H1 (cell line): ENCODE measurements around the gene HADH. TPM values are rescaled to one million over a fixed set of nuclear protein-coding genes. Genes with fewer than 3 reads are reported as not detected.

Source experiments
- CTCF ChIA-PET: fragments of 300-600 bp; sonication (Branson Sonifier 250); formaldehyde crosslinking; loops from one replicate; lab custom pipeline; 2021; ENCODE audit not compliant: partially characterized antibody; lab: Charles Lee
- POLR2A ChIA-PET: fragments of 300-600 bp; sonication (Branson Sonifier 250); formaldehyde crosslinking; loops from one replicate; lab custom pipeline; 2021; ENCODE audit warnings: inconsistent platforms; ENCODE audit not compliant: partially characterized antibody; lab: Charles Lee
- DNase-seq, 2 experiments: peaks; one replicate each; pipeline versions ENCODE4 v3.0.0 to v3.0.0-alpha.2; 2010 to 2022; ENCODE audit warnings: low spot score in 2 of 2, low read depth in 1 of 2, mixed read lengths in 1 of 2
- FAIRE-seq: peaks from 2 replicates; lab custom pipeline; 2011; peaks lifted over from hg19 to GRCh38; lab: Jason Lieb, UNC
- H2AFZ ChIP-seq: 2 replicates; pipeline ENCODE4 v1.8.1; 2012; ENCODE audit warnings: low read length, inconsistent platforms
- H2AK5ac ChIP-seq: 2 replicates; pipeline ENCODE4 v1.6.1; 2013; ENCODE audit warnings: low read depth, low read length
- H2BK120ac ChIP-seq: replicated peaks from 2 replicates; pipeline ENCODE3; 2013; ENCODE audit warnings: low read depth, low read length, inconsistent platforms
- H2BK12ac ChIP-seq: 2 replicates; pipeline ENCODE4 v1.6.1; 2013; ENCODE audit warnings: low read depth, low read length
- H2BK15ac ChIP-seq: 2 replicates; pipeline ENCODE4 v1.6.1; 2013; ENCODE audit warnings: low read length
- H2BK20ac ChIP-seq: 2 replicates; pipeline ENCODE4 v1.6.1; 2013; ENCODE audit warnings: low read length
- H2BK5ac ChIP-seq: 2 replicates; pipeline ENCODE4 v1.6.1; 2013; ENCODE audit warnings: low read depth, low read length
- H3K14ac ChIP-seq: 2 replicates; pipeline ENCODE4 v1.6.1; 2013; ENCODE audit warnings: inconsistent platforms; ENCODE audit not compliant: insufficient read length
- H3K18ac ChIP-seq: 2 replicates; pipeline ENCODE4 v1.6.1; 2013; ENCODE audit warnings: low read length; ENCODE audit errors: extremely low read depth
- H3K23ac ChIP-seq: 2 replicates; pipeline ENCODE4 v1.6.1; 2013; ENCODE audit warnings: inconsistent platforms; ENCODE audit not compliant: insufficient read length
- H3K23me2 ChIP-seq: 2 replicates; pipeline ENCODE4 v1.6.1; 2013; ENCODE audit warnings: low read depth, low read length
- H3K27ac ChIP-seq: 2 replicates; pipeline ENCODE4 v1.6.1; 2011; ENCODE audit warnings: low read depth, low read length, inconsistent platforms
- H3K27me3 ChIP-seq, 4 experiments: replicated peaks in 1 of 4; 1 replicate in 1 of 4; 2 replicates in 3 of 4; pipeline versions ENCODE4 v1.6.1 to v1.8.1; 2011 to 2013; ENCODE audit warnings: low read length in 3 of 4, mild to moderate bottlenecking in 3 of 4, inconsistent platforms in 2 of 4, mixed read lengths in 2 of 4, moderate library complexity in 1 of 4; ENCODE audit not compliant: control insufficient read depth in 3 of 4, insufficient read depth in 3 of 4; ENCODE audit errors: extremely low read depth in 1 of 4
- H3K36me3 ChIP-seq, 4 experiments: 2 replicates each; pipeline versions ENCODE4 v1.6.1 to v1.8.1; 2011 to 2013; ENCODE audit warnings: mild to moderate bottlenecking in 4 of 4, low read length in 3 of 4, moderate library complexity in 2 of 4, control low read depth in 1 of 4, inconsistent platforms in 1 of 4; ENCODE audit not compliant: insufficient read depth in 4 of 4, control insufficient read depth in 2 of 4
- H3K4ac ChIP-seq: replicated peaks from 2 replicates; pipeline ENCODE3; 2013; ENCODE audit warnings: low read length, low read depth, mixed read lengths, inconsistent platforms; ENCODE audit not compliant: insufficient read length
- H3K4me1 ChIP-seq, 4 experiments: replicated peaks in 1 of 4; 1 replicate in 1 of 4; 2 replicates in 3 of 4; pipeline versions ENCODE4 v1.6.1 to v1.8.1; 2011 to 2013; ENCODE audit warnings: low read length in 3 of 4, inconsistent platforms in 2 of 4, mixed read lengths in 1 of 4; ENCODE audit not compliant: insufficient read depth in 4 of 4, control insufficient read depth in 3 of 4
- H3K4me2 ChIP-seq, 2 experiments: 2 replicates each; pipeline versions ENCODE4 v1.6.1 to v1.8.1; 2011 to 2013; ENCODE audit warnings: low read depth in 2 of 2, low read length in 2 of 2, control low read depth in 1 of 2, inconsistent platforms in 1 of 2, mild to moderate bottlenecking in 1 of 2; ENCODE audit not compliant: insufficient read depth in 1 of 2
- H3K4me3 ChIP-seq, 4 experiments: fragments of 200-600, 300-600 bp in 1 of 4; sonication (generic), shearing (Covaris generic), sonication (Bioruptor Twin) in 1 of 4; 2 replicates each; pipeline versions ENCODE4 v1.5.1 to v1.8.1; 2011 to 2016; ENCODE audit warnings: low read length in 4 of 4, low read depth in 3 of 4, control low read depth in 2 of 4, inconsistent platforms in 2 of 4, mild to moderate bottlenecking in 2 of 4, mixed read lengths in 1 of 4, moderate library complexity in 1 of 4; ENCODE audit not compliant: insufficient read depth in 2 of 4; ENCODE audit errors: extremely low read depth in 1 of 4
- H3K56ac ChIP-seq: replicated peaks from 2 replicates; pipeline ENCODE3; 2013; ENCODE audit warnings: low read depth, mild to moderate bottlenecking, mixed read lengths, low read length, inconsistent platforms; ENCODE audit not compliant: insufficient read length
- H3K79me1 ChIP-seq: 2 replicates; pipeline ENCODE4 v1.6.1; 2013; ENCODE audit warnings: low read depth, low read length, control low read depth
- H3K79me2 ChIP-seq, 2 experiments: 2 replicates each; pipeline versions ENCODE4 v1.6.1 to v1.8.1; 2012 to 2013; ENCODE audit warnings: low read length in 2 of 2, mild to moderate bottlenecking in 2 of 2, inconsistent platforms in 1 of 2; ENCODE audit not compliant: insufficient read depth in 2 of 2, control insufficient read depth in 1 of 2
- H3K9ac ChIP-seq, 4 experiments: replicated peaks in 1 of 4; 1 replicate in 1 of 4; 2 replicates in 3 of 4; pipeline versions ENCODE4 v1.6.1 to v1.8.1; 2011 to 2013; ENCODE audit warnings: low read depth in 3 of 4, low read length in 3 of 4, control low read depth in 2 of 4, mild to moderate bottlenecking in 2 of 4, moderate library complexity in 2 of 4, inconsistent platforms in 1 of 4; ENCODE audit errors: extremely low read depth in 1 of 4
- H3K9me3 ChIP-seq, 2 experiments: 2 replicates each; pipeline versions ENCODE4 v1.6.1 to v1.8.1; 2012 to 2013; ENCODE audit warnings: mild to moderate bottlenecking in 2 of 2, moderate library complexity in 2 of 2, control low read depth in 1 of 2, inconsistent platforms in 1 of 2, low read depth in 1 of 2, low read length in 1 of 2, mixed read lengths in 1 of 2; ENCODE audit not compliant: insufficient read depth in 2 of 2
- H4K20me1 ChIP-seq, 2 experiments: replicated peaks in 1 of 2; 2 replicates each; pipeline versions ENCODE3 to v1.8.1; 2011 to 2013; ENCODE audit warnings: inconsistent platforms in 2 of 2, low read length in 2 of 2, mild to moderate bottlenecking in 1 of 2; ENCODE audit not compliant: insufficient read depth in 2 of 2, control insufficient read depth in 1 of 2
- H4K5ac ChIP-seq: 2 replicates; pipeline ENCODE4 v1.6.1; 2013; ENCODE audit warnings: low read length, low read depth, mixed read lengths, inconsistent platforms; ENCODE audit not compliant: insufficient read length
- H4K8ac ChIP-seq: 2 replicates; pipeline ENCODE4 v1.8.0; 2013; ENCODE audit warnings: mild to moderate bottlenecking, moderate library complexity, low read length, inconsistent platforms; ENCODE audit not compliant: insufficient read depth; ENCODE audit errors: extremely low read depth
- H4K91ac ChIP-seq: replicated peaks from 2 replicates; pipeline ENCODE3; 2013; ENCODE audit warnings: low read length, mixed read lengths, inconsistent platforms; ENCODE audit not compliant: insufficient read length
- CBX5 ChIP-seq: fragments of 300-800, 300-1000 bp; sonication (generic); IDR thresholded peaks from 2 replicates; pipeline ENCODE4 v1.7.1; 2016; ENCODE audit warnings: antibody characterized with exemption, low read length, low read depth
- HDAC6 ChIP-seq: IDR thresholded peaks from one replicate; pipeline ENCODE4 v1.7.1; 2012; ENCODE audit warnings: low read depth, mild to moderate bottlenecking, inconsistent platforms, low read length, moderate library complexity
- JUND ChIP-seq: IDR thresholded peaks from 2 replicates; pipeline ENCODE4 v1.6.1; 2011; ENCODE audit warnings: mild to moderate bottlenecking, improper control_type of control experiment, low read length
- RAD21 ChIP-seq, 2 experiments: IDR thresholded peaks in 1 of 2; conservative IDR thresholded peaks in 1 of 2; 2 replicates each; pipeline ENCODE4 v1.6.1; 2011; ENCODE audit warnings: low read depth in 2 of 2, low read length in 2 of 2, improper control_type of control experiment in 1 of 2, inconsistent platforms in 1 of 2, mild to moderate bottlenecking in 1 of 2, moderate library complexity in 1 of 2
- RNF2 ChIP-seq: fragments of 200-900, 300-1000 bp; sonication (generic); IDR thresholded peaks from 2 replicates; pipeline ENCODE4 v1.7.1; 2016; ENCODE audit warnings: borderline replicate concordance, low read depth, mild to moderate bottlenecking, antibody characterized with exemption, low read length; ENCODE audit not compliant: poor library complexity, severe bottlenecking; ENCODE audit errors: missing control alignments
- SUZ12 ChIP-seq: fragments of 200-600 bp; sonication (generic); IDR thresholded peaks from 2 replicates; pipeline ENCODE4 v1.6.1; 2012; ENCODE audit warnings: mild to moderate bottlenecking, inconsistent platforms, low read length, moderate library complexity, mixed read lengths
- TCF12 ChIP-seq: IDR thresholded peaks from 2 replicates; pipeline ENCODE4 v1.6.1; 2011; ENCODE audit warnings: low read depth, mild to moderate bottlenecking, low read length
- WGBS, 2 experiments: shearing (Covaris generic) in 1 of 2; methylation state at CpG; one replicate each; pipeline versions ENCODE4 v1.1.6 to v1.1.7; 2013 to 2015; ENCODE audit warnings: low lambda C conversion rate in 2 of 2, mixed read lengths in 2 of 2, inconsistent platforms in 1 of 2, low coverage in 1 of 2, missing lambda C conversion rate in 1 of 2; ENCODE audit not compliant: insufficient replicate concordance in 2 of 2, insufficient coverage in 1 of 2, insufficient read length in 1 of 2; ENCODE audit errors: extremely low coverage in 1 of 2, missing lambda C conversion rate in 1 of 2; 5-methylcytosine and 5-hydroxymethylcytosine counted together
- polyA plus RNA-seq, 7 experiments: library from polyadenylated mRNA; depleted of rRNA in 3 of 7; stranded (reverse) in 5 of 7; unstranded in 2 of 7; fragments of >200 nt in 5 of 7; fragments of 200-250 nt in 2 of 7; gene quantifications; 1 replicate in 5 of 7; 2 replicates in 1 of 7; 4 replicates in 1 of 7; pipeline versions ENCODE4 v1.2.1 to v1.2.3, GENCODE V29; 2011 to 2013; ENCODE audit warnings: missing spikeins in 2 of 7, mixed read lengths in 2 of 7
- total RNA-seq: library from RNA; stranded (reverse); fragmentation: NEBNext Ultra II Directional; extraction: Animal tissue kit (Norgen Biotek cat#: 25700); gene quantifications from 2 replicates; pipeline ENCODE4 v1.2.1, GENCODE V29; 2021
- TF ChIP-seq, protein P1 (sequence below), 3 experiments: IDR thresholded peaks; 1 replicate in 2 of 3; 2 replicates in 1 of 3; pipeline versions ENCODE4 v1.5.1 to v1.6.1; 2011; ENCODE audit warnings: low read length in 3 of 3, mild to moderate bottlenecking in 3 of 3, inconsistent platforms in 2 of 3, low read depth in 1 of 3, moderate library complexity in 1 of 3; ENCODE audit not compliant: insufficient read depth in 1 of 3; ENCODE audit errors: control extremely low read depth in 1 of 3

HADH gene
- total and polyA plus RNA-seq, 2 of the 8 experiments (the other 6 are each of a cell fraction or from before 2014, with no cell fraction given): 47.5 to 54.4 TPM

DNA sequence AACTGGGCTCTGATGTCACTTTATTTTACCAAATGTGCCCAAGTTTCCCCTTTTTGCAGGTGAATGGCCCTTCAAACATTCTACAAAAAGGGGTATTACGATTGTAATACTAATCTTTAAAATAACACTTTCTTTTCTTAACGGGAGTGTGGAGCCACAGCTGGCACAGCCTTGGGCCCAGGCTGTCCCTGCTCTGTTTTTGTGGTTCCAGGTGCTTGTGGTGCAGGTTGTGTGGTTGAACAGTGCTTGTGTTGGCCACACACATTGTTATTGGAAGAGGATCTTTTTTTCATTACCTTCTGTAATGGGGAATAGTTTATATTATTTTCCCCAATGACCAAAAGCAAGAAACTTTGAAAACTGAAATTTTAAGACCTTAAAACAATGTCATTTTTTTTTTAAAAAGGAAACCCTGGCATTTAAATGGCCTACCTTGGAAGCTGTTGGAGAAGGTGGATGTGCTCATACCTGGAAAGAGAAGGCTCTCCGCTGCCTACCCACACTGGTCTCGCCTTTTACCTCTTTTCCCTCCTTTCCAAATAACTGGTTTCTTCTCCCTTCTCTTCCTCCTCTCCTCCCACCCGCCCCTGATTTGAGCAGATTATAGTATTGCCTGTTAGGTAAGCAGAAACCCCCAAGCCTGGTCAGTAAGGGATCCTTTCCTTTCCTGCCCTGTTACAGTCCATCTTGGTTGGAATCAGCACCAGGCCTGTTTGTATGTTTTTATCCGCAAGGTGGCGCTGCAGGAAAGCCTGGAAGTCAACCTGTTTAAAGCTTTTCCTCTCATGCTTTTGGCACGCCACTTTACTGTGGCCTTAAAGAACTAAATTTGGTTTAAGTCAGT is 28.6 kb downstream of the HADH start:
- Histone ChIP-seq H4K5ac (no peak overlapping the region), H3K27ac (no peak overlapping the region), H2AFZ (no peak overlapping the region), H3K18ac (no peak overlapping the region), H3K36me3 (peaks cover 0 to 23% (median 14%) of the 10 kb centered on the region in 4 experiments; a peak in 6 of 8 replicates), H2BK120ac (no peak overlapping the region), H2BK5ac (no peak overlapping the region), H3K79me2 (no peaks in the 10 kb centered on the region), H2BK15ac (no peak overlapping the region), H3K14ac (no peak overlapping the region), H3K23me2 (no peaks in the 10 kb centered on the region), H3K4me2 (no peak overlapping the region), H3K9ac (no peak overlapping the region), H2BK20ac (no peak overlapping the region), H3K56ac (no peak overlapping the region), H2AK5ac (no peak overlapping the region), H3K4me3 (no peak overlapping the region), H4K91ac (no peak overlapping the region), H4K20me1 (peaks cover 2% of the 10 kb centered on the region in 2 experiments), H3K9me3 (no peaks in the 10 kb centered on the region), H3K79me1 (no peaks in the 10 kb centered on the region), H3K4ac (no peak overlapping the region), H3K27me3 (no peaks in the 10 kb centered on the region), H4K8ac (no peak overlapping the region), H3K4me1 (no peaks in the 10 kb centered on the region), H3K23ac (no peak overlapping the region), H2BK12ac (no peak overlapping the region)
- POLR2A ChIA-PET: interaction anchor here (1.0 to 1.8 kb wide), 2 partner anchors 12 to 28 kb away, joined by 3 to 4 read pairs; no protein-coding TSS in a partner anchor
- peak; percentile 85 for FAIRE-seq
- CTCF ChIA-PET: interaction anchor here (0.7 to 9.3 kb wide), 36 partner anchors 9 to 666 kb away, joined by 3 to 119 read pairs (median 3); no protein-coding TSS in a partner anchor
- peak; percentile 19 to 91 for DNase-seq
- 43% methylated on average over 8 of the region's 8 CpGs; no CpG with 5 or more reads in 1 of the 2 experiments for WGBS, 2 experiments
- TF ChIP-seq JUND (no peak), HDAC6 (no peak), TCF12 (no peak), SUZ12 (no peak), RAD21 (IDR thresholded peaks at IDR 0.05 in 1 of 2, conservative IDR thresholded peaks at IDR 0.05 in 1 of 2; ENCODE audit: low read depth in 2 of 2, low read length in 2 of 2) (peak; percentile 84 to 87), CBX5 (no peak), RNF2 (no peak)
- TF ChIP-seq, protein P1, sequence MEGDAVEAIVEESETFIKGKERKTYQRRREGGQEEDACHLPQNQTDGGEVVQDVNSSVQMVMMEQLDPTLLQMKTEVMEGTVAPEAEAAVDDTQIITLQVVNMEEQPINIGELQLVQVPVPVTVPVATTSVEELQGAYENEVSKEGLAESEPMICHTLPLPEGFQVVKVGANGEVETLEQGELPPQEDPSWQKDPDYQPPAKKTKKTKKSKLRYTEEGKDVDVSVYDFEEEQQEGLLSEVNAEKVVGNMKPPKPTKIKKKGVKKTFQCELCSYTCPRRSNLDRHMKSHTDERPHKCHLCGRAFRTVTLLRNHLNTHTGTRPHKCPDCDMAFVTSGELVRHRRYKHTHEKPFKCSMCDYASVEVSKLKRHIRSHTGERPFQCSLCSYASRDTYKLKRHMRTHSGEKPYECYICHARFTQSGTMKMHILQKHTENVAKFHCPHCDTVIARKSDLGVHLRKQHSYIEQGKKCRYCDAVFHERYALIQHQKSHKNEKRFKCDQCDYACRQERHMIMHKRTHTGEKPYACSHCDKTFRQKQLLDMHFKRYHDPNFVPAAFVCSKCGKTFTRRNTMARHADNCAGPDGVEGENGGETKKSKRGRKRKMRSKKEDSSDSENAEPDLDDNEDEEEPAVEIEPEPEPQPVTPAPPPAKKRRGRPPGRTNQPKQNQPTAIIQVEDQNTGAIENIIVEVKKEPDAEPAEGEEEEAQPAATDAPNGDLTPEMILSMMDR (IDR thresholded peaks at IDR 0.05; ENCODE audit: control extremely low read depth in 1 of 3, insufficient read depth in 1 of 3, low read depth in 1 of 3, low read length in 3 of 3): peak; percentile 57 to 87 (median 75)
